Globus pallidus (tissue), 1 donor: ENCODE results near the gene KCNIP1.
A peak's percentile ranks its signal among the peaks of the same experiment; 100 is the strongest.

Experiments used
- DNase-seq: peaks from one replicate; pipeline ENCODE4 v3.0.0-alpha.2; 2015; ENCODE audit warnings: low spot score

Gene KCNIP1

DNA sequence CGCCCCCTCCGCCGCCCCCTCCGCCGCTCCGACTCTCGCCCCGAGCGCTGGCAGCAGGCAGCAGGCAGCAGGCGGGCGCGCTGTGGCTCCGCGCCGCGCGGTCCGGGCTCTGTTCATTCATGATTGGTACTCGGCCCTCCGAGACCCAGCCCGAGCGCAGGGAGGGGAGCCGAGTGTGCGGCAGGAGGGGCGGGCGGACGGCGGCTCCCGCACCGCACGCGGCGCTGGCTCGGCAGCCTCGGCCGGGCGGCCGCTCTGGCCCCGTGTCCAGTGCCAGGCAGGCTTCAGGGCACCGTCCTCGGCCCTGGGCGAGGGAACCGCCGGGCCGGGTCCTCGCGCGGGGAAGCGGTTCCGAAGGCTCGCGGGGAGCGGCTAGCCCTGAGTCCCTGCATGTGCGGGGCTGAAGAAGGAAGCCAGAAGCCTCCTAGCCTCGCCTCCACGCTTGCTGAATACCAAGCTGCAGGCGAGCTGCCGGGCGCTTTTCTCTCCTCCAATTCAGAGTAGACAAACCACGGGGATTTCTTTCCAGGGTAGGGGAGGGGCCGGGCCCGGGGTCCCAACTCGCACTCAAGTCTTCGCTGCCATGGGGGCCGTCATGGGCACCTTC lies at the start of gene KCNIP1:
KCNIP1 (plus strand) TSS at position 31 of the 607 bp plus-strand sequence.
- peak; percentile 32 for DNase-seq

GRCh38 chr5:170463426-170463825 lies 40.4 kb upstream of the KCNIP1 start:
- DNase-seq = no peak

- DNase-seq = no peak
Observed at GRCh38 chr5:170464280-170465127, 39.3 kb upstream of the KCNIP1 start.

GRCh38 chr5:170466553-170466952 lies 37.3 kb upstream of the KCNIP1 start:
- no peak for DNase-seq

- DNase-seq = no peak
Observed at GRCh38 chr5:170466988-170467707, 36.7 kb upstream of the KCNIP1 start.

DNA sequence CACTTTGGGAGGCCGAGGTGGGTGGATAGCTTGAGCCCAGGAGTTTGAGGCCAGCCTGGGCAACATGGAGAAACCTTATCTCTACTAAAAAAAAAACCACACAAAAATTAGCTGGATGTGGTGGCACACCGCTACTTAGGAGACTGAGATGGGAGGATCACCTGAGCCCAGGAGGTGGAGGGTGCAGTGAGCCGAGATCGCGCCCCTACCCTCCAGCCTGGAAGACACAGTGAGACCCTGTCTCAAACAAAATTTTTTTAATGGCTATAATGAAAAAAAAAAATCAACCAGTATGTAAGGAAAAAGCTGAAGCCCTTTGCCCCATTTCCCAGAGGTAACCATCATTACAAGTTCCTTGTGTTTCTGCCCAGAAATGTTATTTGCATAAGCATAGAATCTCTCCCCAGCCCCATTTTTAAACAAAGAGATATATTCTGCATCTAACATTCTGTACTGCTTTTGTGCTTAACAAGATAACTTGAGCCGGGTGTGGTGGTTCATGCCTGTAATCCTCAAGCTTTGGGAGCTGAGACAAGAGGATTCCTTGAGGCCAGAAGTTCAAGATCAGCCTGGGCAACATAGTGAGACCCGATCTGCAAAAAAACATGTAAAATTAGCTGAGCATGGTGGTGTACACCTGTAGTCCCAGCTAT lies 35.1 kb upstream of the KCNIP1 start:
- DNase-seq = no peak

DNA sequence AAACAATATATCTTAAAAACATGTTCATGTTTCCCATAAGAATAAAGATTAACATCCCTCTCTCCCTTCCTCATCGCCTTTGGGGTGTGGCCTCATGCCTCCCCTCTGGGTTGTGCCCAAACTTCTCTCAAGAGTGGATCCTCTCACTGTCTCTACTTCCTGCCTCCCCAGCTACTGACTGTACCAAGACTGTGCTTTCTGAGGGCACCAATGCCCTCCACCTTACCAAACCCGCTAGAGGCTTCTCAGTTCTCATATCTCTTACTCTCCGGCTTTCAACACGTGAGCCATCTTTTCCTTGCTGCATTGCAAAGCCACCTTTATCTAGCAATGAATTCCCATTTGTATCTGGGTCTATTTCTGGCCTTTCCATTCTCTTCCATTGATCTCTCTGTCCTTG lies 34.4 kb upstream of the KCNIP1 start:
- DNase-seq = no peak

DNA sequence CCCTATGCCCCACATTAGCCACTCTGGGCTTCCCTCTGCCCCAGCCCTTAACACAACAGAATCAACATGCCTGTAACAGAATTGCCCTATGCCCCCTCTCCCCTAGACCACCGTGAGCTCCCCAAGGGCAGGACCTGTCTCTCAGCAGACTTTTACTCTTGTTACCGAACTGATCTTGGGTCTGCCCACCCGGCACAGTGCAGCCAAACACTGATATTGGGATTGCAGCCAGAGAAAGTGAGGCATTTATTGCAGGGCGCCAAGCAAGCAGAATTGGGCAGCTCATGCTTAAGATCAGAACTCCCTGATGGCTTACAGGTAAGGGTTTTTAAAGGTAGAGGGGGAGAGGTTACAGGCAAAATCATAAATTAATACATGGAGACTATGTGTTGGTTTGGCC lies 33.5 kb upstream of the KCNIP1 start:
- DNase-seq = no peak

- DNase-seq = no peak
Observed at GRCh38 chr5:170470808-170471404, 32.9 kb upstream of the KCNIP1 start.

DNA sequence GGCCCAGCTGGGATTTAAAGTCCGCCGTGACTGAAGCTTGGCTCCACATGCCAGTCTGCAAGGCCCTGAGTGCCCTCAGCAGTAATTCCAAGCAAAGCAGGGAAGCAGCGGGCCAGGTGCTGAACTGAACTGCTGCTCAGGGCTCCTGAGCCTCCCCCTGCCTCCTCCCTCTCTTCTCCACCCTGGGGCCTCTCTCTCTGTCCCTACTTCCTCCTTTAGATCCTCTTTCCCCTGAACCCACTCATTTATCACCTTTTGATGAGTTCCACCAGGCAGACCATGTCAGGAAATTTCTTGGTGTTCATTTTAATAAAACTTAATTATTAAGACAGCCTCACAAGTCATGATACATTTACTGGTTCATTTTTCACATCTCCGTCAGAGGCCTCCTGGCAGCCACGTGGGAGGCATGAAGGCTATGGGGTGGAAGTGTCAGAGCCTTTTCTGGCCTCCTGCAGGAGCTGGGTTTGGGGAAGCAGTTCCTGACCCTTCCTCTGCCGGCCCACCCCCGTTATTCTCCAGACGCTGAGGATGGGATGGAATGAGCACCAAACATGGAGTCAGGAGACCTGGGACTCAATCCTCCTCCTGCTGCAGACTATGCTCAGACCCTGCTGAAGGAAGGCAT lies 32.2 kb upstream of the KCNIP1 start:
- no peak for DNase-seq

DNA sequence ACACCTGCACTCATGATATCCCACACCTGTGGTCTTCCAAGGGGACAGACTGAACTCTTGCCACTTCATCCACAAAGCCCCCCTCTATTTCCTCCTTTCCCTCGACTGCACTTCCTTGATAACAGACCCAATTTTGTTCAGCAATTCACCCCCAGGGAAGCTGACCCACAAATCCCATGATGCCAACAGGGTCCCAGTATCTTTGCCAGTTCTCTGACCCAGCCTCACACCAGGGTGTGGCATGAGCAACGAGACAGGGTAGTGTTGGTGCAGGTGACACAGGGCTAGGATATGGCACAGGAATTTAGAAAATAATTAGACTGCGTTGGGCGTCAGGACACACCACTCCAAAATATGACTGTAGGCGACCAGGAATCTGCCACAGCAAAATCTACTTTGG lies 30.2 kb upstream of the KCNIP1 start:
- no peak for DNase-seq

- no peak for DNase-seq
Observed at GRCh38 chr5:170474489-170475274, 29.1 kb upstream of the KCNIP1 start.

- DNase-seq = peak; percentile 47
Observed at GRCh38 chr5:170475294-170476000, 28.4 kb upstream of the KCNIP1 start.

DNA sequence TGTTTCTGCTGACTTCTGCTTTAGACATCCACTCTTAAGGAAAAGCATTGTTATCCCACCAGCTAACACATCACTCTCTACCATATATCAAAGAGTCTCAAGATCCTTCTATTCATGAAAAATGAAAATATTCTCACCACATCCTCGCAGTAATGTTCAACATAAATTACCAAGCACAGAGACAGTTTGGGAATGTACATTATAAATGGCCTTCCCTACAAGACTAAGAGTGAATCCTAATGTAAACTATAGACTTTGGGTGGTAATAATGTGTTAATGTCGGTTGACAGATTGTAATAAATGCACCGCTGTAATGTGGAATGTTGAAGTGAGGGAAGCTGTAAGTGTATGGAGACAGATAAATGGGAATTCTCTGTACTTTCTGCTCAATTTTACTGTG lies 27.1 kb upstream of the KCNIP1 start:
- no peak for DNase-seq

DNA sequence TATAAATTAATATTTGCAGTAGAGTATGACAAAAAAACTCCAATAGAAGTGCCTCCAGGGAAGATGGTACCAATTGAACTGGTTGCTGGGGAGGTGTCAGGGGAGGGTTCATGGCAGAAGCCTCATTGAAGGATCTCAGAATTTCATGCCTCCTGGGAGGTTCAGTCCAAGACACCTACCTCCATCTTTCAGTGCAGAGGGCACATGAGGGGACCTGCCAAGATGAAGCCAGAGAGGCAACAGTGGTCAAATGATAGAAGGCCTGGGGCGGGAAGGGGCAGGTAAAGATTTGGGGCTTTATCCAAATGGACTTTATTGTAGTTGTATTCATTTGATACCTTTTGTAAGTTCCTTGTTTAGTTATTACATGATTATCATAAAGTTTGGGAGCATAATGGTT lies 25.9 kb upstream of the KCNIP1 start:
- no peak for DNase-seq

DNA sequence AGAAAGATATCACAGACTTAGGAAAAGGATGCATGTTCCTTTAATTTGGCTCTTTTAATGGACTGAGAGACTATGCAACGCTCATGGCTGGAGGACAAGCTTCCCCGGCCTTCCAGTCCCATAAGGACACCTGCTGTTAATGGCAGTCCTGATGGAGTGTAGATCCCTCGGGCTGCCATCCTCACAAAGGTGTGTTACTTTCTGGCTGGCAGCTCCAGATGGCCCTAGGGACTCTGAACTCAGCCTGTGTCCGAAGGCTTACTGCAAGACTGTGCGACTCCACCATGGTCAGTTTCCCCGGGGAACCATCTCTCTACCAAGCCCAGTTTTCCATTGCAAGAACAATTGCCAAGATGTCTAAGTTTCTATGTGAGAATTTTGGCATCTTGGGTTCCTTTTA lies 25.5 kb upstream of the KCNIP1 start:
- no peak for DNase-seq

- no peak for DNase-seq
Observed at GRCh38 chr5:170479484-170479883, 24.3 kb upstream of the KCNIP1 start.

DNA sequence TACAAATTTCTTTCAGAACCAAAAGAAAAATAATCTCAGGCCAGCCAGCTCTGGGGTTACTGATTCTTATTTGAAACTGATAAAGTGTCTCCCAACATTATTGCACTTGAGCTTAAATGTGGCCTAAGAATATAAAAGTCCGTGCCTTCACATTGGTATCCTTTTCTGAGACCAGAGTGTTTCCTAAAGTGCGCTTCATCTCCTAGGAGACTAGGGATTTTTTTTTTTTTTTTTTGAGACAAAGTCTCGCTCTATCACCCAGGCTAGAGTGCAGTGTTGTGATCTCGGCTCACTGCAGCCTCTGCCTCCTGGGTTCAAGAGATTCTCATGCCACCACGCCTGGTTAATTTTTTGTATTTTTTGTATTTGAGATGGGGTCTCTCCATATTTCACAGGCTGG lies 23.6 kb upstream of the KCNIP1 start:
- no peak for DNase-seq

DNA sequence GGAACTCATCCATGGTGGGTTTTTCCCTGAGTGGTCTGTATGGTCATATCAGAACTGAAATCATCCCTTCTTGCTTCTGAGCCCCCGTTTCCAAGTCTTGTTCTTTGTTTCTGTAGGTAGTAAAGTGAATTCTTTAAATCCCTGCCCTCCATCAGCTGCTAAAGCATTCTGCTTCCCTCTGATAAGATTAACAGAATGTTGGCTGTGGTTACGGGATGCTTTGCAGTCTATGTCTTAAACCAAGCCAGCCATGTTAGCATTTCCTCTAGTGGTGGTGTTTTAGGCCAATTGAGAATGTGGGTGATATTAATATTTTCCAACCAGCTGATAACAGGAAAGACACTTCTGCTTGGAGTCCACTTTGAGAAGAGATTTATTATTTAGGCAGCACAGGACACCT lies 22.0 kb upstream of the KCNIP1 start:
- no peak for DNase-seq

DNA sequence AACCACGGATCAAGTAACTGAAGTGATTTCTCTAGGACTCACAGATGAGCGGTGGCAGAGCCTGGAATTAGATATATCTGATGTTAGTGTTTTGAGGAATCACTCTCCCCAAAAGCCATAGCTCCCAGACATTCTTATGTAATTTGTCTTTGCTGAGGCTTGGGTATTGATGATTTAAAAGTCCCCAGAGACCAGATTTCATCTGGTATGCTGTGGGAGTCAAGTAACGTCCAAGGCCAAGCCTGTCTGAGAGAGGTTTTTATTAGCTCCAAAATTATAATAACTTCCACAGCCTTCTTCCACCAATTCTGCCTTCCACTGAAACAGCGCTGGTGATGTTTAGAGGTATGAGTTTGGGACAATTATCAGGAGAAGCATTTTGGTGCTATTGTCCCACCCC lies 21.3 kb upstream of the KCNIP1 start:
- DNase-seq = no peak
